ENCODE measurements around the gene GLI2. TPM values are rescaled to one million over a fixed set of nuclear protein-coding genes. Genes with fewer than 3 reads are reported as not detected.

GLI2 gene
- total and polyA plus RNA-seq, 2 of the 4 experiments (the other 2 are of a cell fraction): 3.8 to 26.0 TPM

- Histone ChIP-seq H3K14ac (replicated peaks; ENCODE audit: low read depth, low read length) (peak overlapping the region; percentile 22; the same call in 1 of the 2 replicates), H3K36me3 (ENCODE audit: control insufficient read depth, insufficient read depth, low read length) (no peaks in the 10 kb centered on the region), H3K79me1 (ENCODE audit: low read depth in 1 of 2, low read length in 2 of 2) (peaks cover 3 to 88% of the 10 kb centered on the region in 2 experiments; a peak in 2 of 4 replicates), H2BK15ac (ENCODE audit: low read depth, low read length) (no peak overlapping the region), H3K9me1 (ENCODE audit: insufficient read depth, low read length) (peaks cover 50% of the 10 kb centered on the region), H3K4me3 (ENCODE audit: insufficient read depth, low read depth, low read length) (no peak overlapping the region), H3K4me1 (ENCODE audit: control insufficient read depth, insufficient read depth, low read length) (peaks cover 35% of the 10 kb centered on the region), H2BK5ac (ENCODE audit: low read depth, low read length, poor library complexity, severe bottlenecking) (no peak overlapping the region), H2BK20ac (ENCODE audit: low read depth, low read length) (no peak overlapping the region), H3K4ac (ENCODE audit: low read depth, low read length) (no peak overlapping the region), H4K8ac (ENCODE audit: low read depth in 2 of 2, low read length in 2 of 2) (no peak overlapping the region), H3K9ac (ENCODE audit: low read depth, low read length) (no peak overlapping the region), H4K91ac (ENCODE audit: insufficient read depth, low read depth, low read length) (no peak overlapping the region), H2AK5ac (ENCODE audit: low read depth, low read length) (peak overlapping the region; percentile 25; the same call in 1 of the 2 replicates), H2AFZ (replicated peaks; ENCODE audit: low read length, poor library complexity) (no peak overlapping the region), H3K9me3 (ENCODE audit: control insufficient read depth, insufficient read depth, low read length) (no peaks in the 10 kb centered on the region), H4K5ac (ENCODE audit: low read depth, low read length) (no peak overlapping the region), H2BK120ac (ENCODE audit: low read depth, low read length) (no peak overlapping the region), H3K23ac (ENCODE audit: low read depth, low read length) (peak overlapping the region; percentile 14), H3K56ac (ENCODE audit: extremely low read depth, insufficient read depth, low read length) (no peak overlapping the region), H3K27ac (ENCODE audit: insufficient read depth, low read length) (no peak overlapping the region), H3K18ac (ENCODE audit: low read depth, low read length) (no peak overlapping the region), H4K20me1 (ENCODE audit: insufficient read depth, low read length) (peaks cover 84% of the 10 kb centered on the region), H3K4me2 (ENCODE audit: low read depth, low read length) (no peak overlapping the region), H3K27me3 (ENCODE audit: control insufficient read depth, insufficient read depth, low read length) (no peaks in the 10 kb centered on the region), H2AK9ac (replicated peaks; ENCODE audit: low read depth, low read length, poor library complexity) (no peak overlapping the region)
- ATAC-seq (ENCODE audit: low read depth) (no peak), DNase-seq (no peak)
- WGBS, 2 experiments (ENCODE audit: extremely low coverage in 2 of 2, insufficient read length in 1 of 2): no CpG with 5 or more reads among the region's 3 CpGs
- intact Hi-C loops (cut with micrococcal nuclease) (no loop called here), in situ Hi-C loops (cut with MboI; ENCODE audit: low sequenced_read_pairs) (no loop called here), dilution Hi-C loops (cut with HindIII; ENCODE audit: low sequenced_read_pairs, unreplicated experiment) (no loop called here)
- POLR2A ChIA-PET (ENCODE audit: unreplicated experiment): no interaction called here
- CTCF ChIA-PET: no interaction called here
- BruUV-seq (replicated peaks): no TSS peak
- TF ChIP-seq CHD1 (IDR thresholded peaks at IDR 0.05; ENCODE audit: low read depth, low read length) (no peak), CEBPB (IDR thresholded peaks at IDR 0.05; ENCODE audit: low read depth, low read length) (no peak)
These were observed 12.6 kb downstream of the GLI2 start for GRCh38 chr2:120748310-120748709.

All from IMR-90 (cell line).